Calu3 (cell line): Measurements from ENCODE around the gene CHD2. TPM values are rescaled to one million over a fixed set of nuclear protein-coding genes. Genes with fewer than 3 reads are reported as not detected.

Experiments
- BruUV-seq: library from RNA; stranded (reverse); fragments of 400-500 nt; replicated peaks from 2 replicates; lab custom pipeline; 2021; lab: Mats Ljungman, UMichigan
- CTCF ChIA-PET: fragments of 300-600 bp; sonication (Branson Sonifier 250); formaldehyde crosslinking; loops from one replicate; lab custom pipeline; 2022; ENCODE audit warnings: antibody characterized with exemption; lab: Charles Lee
- DNase-seq: peaks from one replicate; pipeline ENCODE4 v3.0.0; 2022
- H3K27ac Mint-ChIP-seq: one replicate; pipeline ENCODE4 v1.8.0; 2022; ENCODE audit warnings: mixed read lengths; ENCODE audit not compliant: unreplicated experiment
- H3K27me3 Mint-ChIP-seq: one replicate; pipeline ENCODE4 v1.8.0; 2022; ENCODE audit warnings: mixed read lengths; ENCODE audit not compliant: unreplicated experiment
- H3K36me3 Mint-ChIP-seq: one replicate; pipeline ENCODE4 v1.8.0; 2022; ENCODE audit warnings: mild to moderate bottlenecking, moderate library complexity, mixed read lengths; ENCODE audit not compliant: insufficient read depth, unreplicated experiment
- H3K4me1 Mint-ChIP-seq: one replicate; pipeline ENCODE4 v1.8.0; 2022; ENCODE audit warnings: mild to moderate bottlenecking, low read depth, mixed read lengths; ENCODE audit not compliant: unreplicated experiment
- H3K4me3 Mint-ChIP-seq: one replicate; pipeline ENCODE4 v1.8.0; 2022; ENCODE audit warnings: mild to moderate bottlenecking, low read depth, moderate library complexity, mixed read lengths; ENCODE audit not compliant: unreplicated experiment
- H3K9me3 Mint-ChIP-seq: one replicate; pipeline ENCODE4 v1.8.0; 2022; ENCODE audit warnings: low read depth, mixed read lengths; ENCODE audit not compliant: unreplicated experiment
- intact Hi-C: fragments of 100-400 bp; cut with micrococcal nuclease; formaldehyde crosslinking; loops from one replicate; pipeline ENCODE4 v1.10.0; 2022; ENCODE audit not compliant: unreplicated experiment
- total RNA-seq: library from RNA; stranded (reverse); gene quantifications from 2 replicates; pipeline ENCODE4 v1.2.3, GENCODE V29; 2022
- TF ChIP-seq, protein P1 (sequence below): fragments of 200-600 bp; IDR thresholded peaks from one replicate; pipeline ENCODE4 v1.8.0; 2022; ENCODE audit warnings: antibody characterized with exemption; ENCODE audit not compliant: unreplicated experiment

Gene CHD2
- total RNA-seq, 1 experiment from 2014 or later: 140 TPM

DNA sequence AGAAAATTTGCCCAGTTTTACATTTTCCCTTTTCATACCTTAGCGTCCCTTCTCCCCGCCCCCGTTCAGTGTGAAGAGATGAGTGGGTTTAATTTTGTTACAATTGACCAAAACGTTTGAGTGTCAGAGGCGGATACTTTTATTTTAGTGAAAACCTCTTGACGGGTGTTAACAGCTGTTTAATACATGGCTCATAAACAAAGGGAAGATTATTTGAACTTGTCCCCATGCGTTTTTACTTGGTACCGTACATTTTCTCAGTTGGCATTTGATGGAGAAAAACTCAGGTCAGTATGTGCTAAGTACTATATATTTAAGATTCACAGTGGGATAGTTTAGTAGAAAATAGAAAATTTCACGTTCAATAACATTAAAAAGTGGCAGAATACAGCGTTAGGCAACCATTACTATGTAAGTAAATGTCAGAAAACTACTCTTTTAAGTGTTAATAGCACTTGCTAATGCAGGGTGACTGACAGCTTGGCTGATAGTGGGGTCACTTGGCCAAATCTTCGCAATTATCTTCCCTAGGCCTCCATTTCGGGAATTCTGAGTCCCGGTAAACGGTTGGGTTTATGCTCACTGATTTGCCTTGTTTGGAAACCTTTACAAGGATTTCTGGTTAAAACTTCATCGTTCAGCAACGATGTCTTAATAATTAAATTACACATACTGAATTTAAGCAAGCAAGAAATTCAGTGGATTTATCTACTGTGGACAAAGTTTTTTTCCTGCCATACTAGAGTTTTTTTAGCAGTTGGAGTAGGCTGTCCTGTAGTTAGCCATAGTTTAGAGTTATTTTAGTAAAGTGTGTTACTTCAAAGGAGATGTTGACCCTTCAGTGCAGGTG lies 4.8 kb downstream of the CHD2 start:
- no peaks in the 10 kb centered on the region for H3K9me3 Mint-ChIP-seq
- CTCF ChIA-PET: no interaction called here
- DNase-seq: no peak
- H3K4me3 Mint-ChIP-seq: peak overlapping the region; percentile 80
- intact Hi-C loops: loop anchor here (1.0 to 2.0 kb wide), 3 partner anchors 9 to 94 kb away; no protein-coding TSS in a partner anchor
- peaks cover 51% of the 10 kb centered on the region for H3K4me1 Mint-ChIP-seq
- TF ChIP-seq, protein P1, sequence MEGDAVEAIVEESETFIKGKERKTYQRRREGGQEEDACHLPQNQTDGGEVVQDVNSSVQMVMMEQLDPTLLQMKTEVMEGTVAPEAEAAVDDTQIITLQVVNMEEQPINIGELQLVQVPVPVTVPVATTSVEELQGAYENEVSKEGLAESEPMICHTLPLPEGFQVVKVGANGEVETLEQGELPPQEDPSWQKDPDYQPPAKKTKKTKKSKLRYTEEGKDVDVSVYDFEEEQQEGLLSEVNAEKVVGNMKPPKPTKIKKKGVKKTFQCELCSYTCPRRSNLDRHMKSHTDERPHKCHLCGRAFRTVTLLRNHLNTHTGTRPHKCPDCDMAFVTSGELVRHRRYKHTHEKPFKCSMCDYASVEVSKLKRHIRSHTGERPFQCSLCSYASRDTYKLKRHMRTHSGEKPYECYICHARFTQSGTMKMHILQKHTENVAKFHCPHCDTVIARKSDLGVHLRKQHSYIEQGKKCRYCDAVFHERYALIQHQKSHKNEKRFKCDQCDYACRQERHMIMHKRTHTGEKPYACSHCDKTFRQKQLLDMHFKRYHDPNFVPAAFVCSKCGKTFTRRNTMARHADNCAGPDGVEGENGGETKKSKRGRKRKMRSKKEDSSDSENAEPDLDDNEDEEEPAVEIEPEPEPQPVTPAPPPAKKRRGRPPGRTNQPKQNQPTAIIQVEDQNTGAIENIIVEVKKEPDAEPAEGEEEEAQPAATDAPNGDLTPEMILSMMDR: no peak
- H3K27ac Mint-ChIP-seq: peak overlapping the region; percentile 100
- peaks cover 96% of the 10 kb centered on the region for H3K36me3 Mint-ChIP-seq
- BruUV-seq: TSS peak; percentile 0
- H3K27me3 Mint-ChIP-seq: no peaks in the 10 kb centered on the region

DNA sequence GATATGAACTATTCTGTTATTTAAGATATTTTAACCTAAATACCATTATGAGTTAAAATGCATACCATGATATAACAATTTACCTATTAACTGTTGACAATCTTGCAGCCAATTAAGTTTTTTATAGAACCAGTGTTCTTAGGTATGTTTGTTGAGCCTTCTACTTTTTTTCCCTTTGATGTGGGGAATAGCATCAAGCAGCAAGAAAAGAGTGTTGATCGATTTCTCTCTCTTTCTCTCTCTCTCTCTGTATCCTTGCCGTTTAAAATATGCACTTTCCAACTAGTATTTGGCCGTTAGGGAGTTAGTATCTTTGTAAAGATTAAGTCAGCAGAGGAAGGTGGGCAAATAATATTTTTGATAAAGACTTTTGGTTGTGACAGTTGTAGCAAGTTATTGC lies 5.9 kb downstream of the CHD2 start:
- intact Hi-C loops: loop anchor here (2.0 kb wide), 1 partner anchor 15 kb away; no protein-coding TSS in a partner anchor

DNA sequence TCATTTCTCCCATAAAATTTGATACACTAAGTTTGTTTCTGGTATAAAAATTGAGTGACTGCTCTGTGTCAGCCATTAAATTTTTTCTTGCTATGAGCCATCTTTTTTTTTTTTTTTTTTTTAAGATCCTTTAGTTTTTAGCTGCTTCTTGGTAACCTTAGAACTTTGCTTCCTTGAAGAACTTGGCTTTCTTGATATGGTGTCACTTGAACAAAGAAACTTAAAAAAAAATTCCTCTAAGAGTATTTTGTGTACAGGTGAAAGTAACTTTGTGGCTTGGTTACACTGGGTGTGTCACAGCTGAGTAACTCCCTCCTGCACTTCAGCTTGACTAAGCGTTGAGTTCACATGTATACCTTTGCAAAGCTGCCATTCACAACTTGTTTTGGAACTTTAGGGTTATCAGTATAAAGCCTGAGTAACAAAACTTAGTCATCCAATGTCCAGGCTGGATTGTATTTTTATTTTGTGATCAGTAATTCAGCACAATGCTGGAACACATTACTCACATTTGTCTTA lies 6.5 kb downstream of the CHD2 start:
- peaks cover 67% of the 10 kb centered on the region for H3K4me1 Mint-ChIP-seq
- peaks cover 92% of the 10 kb centered on the region for H3K36me3 Mint-ChIP-seq
- peak overlapping the region; percentile 80 for H3K4me3 Mint-ChIP-seq
- peak overlapping the region; percentile 100 for H3K27ac Mint-ChIP-seq
- H3K27me3 Mint-ChIP-seq: no peaks in the 10 kb centered on the region
- TF ChIP-seq, protein P1: no peak
- peak; percentile 56 for DNase-seq
- CTCF ChIA-PET: interaction anchor here (0.7 to 3.7 kb wide), 10 partner anchors 9 to 192 kb away, joined by 3 to 24 read pairs (median 6); no protein-coding TSS in a partner anchor
- H3K9me3 Mint-ChIP-seq: no peaks in the 10 kb centered on the region
- no TSS peak for BruUV-seq
- intact Hi-C loops: loop anchor here (2.0 kb wide), 1 partner anchor 14 kb away; no protein-coding TSS in a partner anchor

More for the DNA sequence above, 5.9 kb downstream of the CHD2 start:
- no peaks in the 10 kb centered on the region for H3K27me3 Mint-ChIP-seq
- TF ChIP-seq, protein P1: no peak
- H3K36me3 Mint-ChIP-seq: peaks cover 92% of the 10 kb centered on the region
- peak overlapping the region; percentile 80 for H3K4me3 Mint-ChIP-seq
- no TSS peak for BruUV-seq
- peaks cover 62% of the 10 kb centered on the region for H3K4me1 Mint-ChIP-seq
- CTCF ChIA-PET: interaction anchor here (2.2 to 3.7 kb wide), 3 partner anchors 23 to 109 kb away, joined by 16 to 24 read pairs (median 16); no protein-coding TSS in a partner anchor
- no peak for DNase-seq
- no peaks in the 10 kb centered on the region for H3K9me3 Mint-ChIP-seq
- peak overlapping the region; percentile 100 for H3K27ac Mint-ChIP-seq

DNA sequence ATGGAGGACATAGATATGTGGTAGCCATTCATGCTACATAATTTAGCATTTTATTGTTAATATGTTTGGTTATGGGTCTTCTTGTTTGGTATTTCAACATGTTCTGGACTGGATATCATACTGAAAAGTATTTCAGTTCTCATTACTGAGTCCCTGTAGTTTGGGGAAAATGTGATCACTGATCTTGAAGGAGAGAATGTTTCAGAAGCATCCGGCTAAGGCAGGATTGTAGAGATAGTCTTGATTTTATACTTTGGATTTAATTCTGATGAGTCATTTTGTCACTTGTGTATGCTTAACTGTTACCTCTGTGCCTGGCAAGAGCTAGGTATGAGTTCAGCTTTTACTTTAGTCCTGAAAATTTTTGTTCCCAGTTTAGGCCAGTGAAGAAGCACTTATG lies 7.1 kb downstream of the CHD2 start:
- Mint-ChIP-seq H3K9me3 (no peaks in the 10 kb centered on the region), H3K27me3 (no peaks in the 10 kb centered on the region), H3K4me3 (peak overlapping the region; percentile 80), H3K27ac (peak overlapping the region; percentile 100), H3K4me1 (peaks cover 67% of the 10 kb centered on the region), H3K36me3 (peaks cover 90% of the 10 kb centered on the region)
- DNase-seq: no peak
- no TSS peak for BruUV-seq
- CTCF ChIA-PET: interaction anchor here (0.7 to 3.7 kb wide), 14 partner anchors 9 to 192 kb away, joined by 3 to 24 read pairs (median 6); no protein-coding TSS in a partner anchor
- TF ChIP-seq, protein P1: no peak
- intact Hi-C loops: loop anchor here (2.0 kb wide), 1 partner anchor 14 kb away; no protein-coding TSS in a partner anchor
